NCI-H146 (cell line): Measurements from ENCODE around the gene GRAMD2B.
"Not testable (repeated sequence)": the region's sequence is repeated elsewhere in the genome, so short reads cannot be mapped to it uniquely, and the experiment has no call there.

ENCODE experiments used
- DNase-seq: peaks from one replicate; lab custom pipeline; 2025; lab: John Stamatoyannopoulos, UW

GRAMD2B gene, protein sequence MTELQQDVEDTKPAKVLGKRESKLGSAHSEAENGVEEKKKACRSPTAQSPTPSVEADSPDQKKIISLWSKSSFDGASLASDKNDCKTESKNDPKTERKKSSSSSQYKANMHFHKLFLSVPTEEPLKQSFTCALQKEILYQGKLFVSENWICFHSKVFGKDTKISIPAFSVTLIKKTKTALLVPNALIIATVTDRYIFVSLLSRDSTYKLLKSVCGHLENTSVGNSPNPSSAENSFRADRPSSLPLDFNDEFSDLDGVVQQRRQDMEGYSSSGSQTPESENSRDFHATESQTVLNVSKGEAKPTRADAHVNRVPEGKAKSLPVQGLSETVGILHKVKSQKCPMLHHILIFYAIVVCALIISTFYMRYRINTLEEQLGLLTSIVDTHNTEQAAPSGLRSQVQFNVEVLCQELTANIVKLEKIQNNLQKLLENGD

GRCh38 chr5:126422994-126423788 is at the start of gene GRAMD2B:
Gene GRAMD2B, plus strand, starts transcription at chr5:126423409. Its CDS starts 198 bp downstream, at chr5:126423607.
- DNase-seq, result peak; percentile 76

GRCh38 chr5:126374109-126374416 is 49.1 kb upstream of the GRAMD2B start:
- DNase-seq, result no peak

GRCh38 chr5:126376443-126376842 is 46.8 kb upstream of the GRAMD2B start:
- no peak for DNase-seq

GRCh38 chr5:126377424-126377823 is 45.8 kb upstream of the GRAMD2B start:
- no peak for DNase-seq

DNA sequence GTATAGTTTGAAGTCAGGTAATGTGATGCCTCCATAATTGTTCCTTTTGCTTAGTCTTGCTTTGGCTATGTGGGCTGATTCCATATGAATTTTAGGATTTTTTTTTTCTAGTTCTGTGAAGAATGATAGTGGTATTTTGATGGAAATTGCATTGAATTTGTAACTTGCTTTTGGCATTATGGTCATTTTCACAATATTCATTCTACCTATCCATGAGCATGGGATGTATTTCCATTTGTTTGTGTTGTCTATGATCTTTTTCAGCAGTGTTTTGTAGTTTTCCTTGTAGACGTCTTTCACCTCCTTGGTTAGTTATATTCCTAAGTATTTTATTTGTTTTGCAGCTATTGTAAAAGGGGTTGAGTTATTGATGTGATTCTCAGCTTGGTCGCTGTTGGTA is 42.9 kb upstream of the GRAMD2B start:
- not testable (repeated sequence) for DNase-seq

DNA sequence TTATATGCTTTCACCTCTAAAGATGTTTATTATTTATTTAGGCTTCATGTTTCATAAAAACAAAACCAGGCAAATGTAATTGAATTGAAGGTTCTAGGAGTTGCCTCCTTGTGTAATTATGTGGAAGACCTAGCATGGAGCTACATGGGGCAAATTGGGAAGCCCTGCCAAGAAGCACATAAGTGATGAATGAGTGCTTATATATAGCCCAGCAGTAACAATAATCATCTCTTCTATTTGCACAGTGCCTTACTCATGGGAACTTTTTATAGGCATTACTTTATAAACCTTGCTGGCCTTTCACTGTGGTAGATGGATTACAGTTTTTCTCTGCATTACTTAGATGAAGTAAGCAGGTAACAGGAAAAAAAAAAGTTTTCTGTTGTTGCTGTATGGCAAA is 40.0 kb upstream of the GRAMD2B start:
- no peak for DNase-seq

GRCh38 chr5:126383776-126384175 is 39.4 kb upstream of the GRAMD2B start:
- DNase-seq, result no peak

DNA sequence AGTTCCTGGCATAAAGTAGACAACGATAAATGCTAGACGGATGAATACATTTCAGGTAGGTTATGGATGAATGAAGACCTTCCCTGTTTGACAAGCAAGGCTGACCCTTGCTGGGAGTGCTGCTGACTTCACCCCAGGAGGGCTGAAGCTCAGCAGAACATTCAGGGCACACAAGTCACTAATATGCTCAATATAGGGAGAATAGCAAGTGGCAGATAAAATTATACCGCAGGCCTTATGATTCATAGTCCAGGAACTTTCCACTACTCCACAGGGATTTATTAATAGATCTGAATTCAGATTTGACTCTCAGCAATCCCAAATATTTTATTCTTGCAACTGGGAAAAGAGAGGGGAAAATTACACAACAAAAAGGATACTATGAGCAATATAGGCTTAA is 38.2 kb upstream of the GRAMD2B start:
- peak; percentile 65 for DNase-seq

GRCh38 chr5:126385524-126386502 is 37.4 kb upstream of the GRAMD2B start:
- no peak for DNase-seq

- DNase-seq, result no peak
Observed at GRCh38 chr5:126389179-126389578, 34.0 kb upstream of the GRAMD2B start.

DNA sequence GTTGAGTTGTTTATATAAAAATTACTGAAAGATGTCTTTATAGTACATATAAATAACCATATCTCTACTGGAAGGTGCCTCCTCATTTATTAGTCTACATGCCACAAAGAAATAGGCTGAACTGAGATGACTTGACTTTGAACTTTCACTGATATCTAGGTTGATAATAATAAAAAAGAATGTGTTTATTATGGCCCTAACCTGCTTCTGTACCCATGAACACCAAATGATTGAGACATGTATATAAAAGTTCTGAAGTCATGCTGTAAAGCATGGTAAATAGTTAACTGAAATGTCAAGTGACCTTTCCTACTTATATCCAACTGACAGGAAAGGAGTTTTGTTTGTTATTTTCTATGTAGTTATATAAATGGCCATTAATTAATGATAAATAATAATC is 33.2 kb upstream of the GRAMD2B start:
- DNase-seq, result no peak

GRCh38 chr5:126391386-126391785 is 31.8 kb upstream of the GRAMD2B start:
- no peak for DNase-seq

- no peak for DNase-seq
Observed at GRCh38 chr5:126394211-126394788, 28.9 kb upstream of the GRAMD2B start.

DNA sequence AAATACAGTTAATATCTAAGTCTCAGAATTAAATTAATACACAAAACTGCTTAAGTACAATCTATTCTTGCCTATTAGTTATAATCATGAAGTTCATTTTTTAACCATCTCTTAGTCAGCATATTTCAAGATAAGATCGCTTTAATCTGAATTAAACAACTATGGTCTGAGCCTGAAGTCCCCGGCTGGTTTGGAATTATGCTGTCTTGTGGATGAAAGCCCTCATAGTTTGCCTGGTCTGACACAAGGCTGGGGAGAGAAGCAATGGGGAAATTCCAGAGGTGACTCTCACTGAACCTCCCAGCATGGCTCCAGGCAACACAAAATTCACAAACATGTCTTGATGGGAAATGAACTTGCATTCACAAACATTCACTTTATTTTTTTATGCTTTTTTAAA is 28.0 kb upstream of the GRAMD2B start:
- DNase-seq, result no peak

DNA sequence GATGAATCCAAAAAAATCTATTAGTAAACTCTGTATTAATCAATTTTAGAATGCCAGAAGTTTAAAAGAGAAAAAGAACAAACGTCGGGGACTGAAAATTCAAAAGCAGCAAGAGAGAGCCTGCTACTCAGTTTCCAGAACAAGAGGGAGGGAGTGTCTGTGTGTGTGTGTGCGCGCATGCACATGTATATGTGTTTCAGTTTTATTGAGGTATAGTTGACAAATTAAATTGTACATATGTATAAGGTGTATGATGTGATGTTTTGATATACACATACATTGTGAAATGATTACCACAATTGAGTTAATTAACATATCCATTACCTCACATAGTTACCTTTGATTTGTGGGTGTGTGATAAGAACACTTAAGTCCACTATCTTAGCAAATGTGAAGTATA is 27.6 kb upstream of the GRAMD2B start:
- DNase-seq, result no peak

DNA sequence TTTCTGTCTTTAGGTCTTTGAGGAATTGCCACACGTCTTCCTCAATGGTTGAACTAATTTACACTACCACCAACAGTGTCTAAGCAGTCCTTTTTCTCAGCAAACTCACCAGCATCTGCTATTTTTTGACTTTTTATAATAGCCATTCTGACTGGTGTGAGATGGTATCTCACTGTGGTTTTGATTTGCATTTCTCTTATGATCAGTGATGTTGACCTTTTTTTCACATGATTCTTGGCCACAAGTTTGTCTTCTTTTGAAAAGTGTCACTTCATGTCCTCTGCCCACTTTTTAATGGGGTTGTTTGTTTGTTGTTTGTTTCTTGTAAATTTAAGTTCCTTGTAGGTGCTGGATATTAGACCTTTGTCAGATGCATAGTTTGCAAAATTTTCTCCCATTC is 26.5 kb upstream of the GRAMD2B start:
- not testable (repeated sequence) for DNase-seq

GRCh38 chr5:126398791-126399190 is 24.4 kb upstream of the GRAMD2B start:
- no peak for DNase-seq

GRCh38 chr5:126400621-126401251 is 22.5 kb upstream of the GRAMD2B start:
- DNase-seq, result no peak

DNA sequence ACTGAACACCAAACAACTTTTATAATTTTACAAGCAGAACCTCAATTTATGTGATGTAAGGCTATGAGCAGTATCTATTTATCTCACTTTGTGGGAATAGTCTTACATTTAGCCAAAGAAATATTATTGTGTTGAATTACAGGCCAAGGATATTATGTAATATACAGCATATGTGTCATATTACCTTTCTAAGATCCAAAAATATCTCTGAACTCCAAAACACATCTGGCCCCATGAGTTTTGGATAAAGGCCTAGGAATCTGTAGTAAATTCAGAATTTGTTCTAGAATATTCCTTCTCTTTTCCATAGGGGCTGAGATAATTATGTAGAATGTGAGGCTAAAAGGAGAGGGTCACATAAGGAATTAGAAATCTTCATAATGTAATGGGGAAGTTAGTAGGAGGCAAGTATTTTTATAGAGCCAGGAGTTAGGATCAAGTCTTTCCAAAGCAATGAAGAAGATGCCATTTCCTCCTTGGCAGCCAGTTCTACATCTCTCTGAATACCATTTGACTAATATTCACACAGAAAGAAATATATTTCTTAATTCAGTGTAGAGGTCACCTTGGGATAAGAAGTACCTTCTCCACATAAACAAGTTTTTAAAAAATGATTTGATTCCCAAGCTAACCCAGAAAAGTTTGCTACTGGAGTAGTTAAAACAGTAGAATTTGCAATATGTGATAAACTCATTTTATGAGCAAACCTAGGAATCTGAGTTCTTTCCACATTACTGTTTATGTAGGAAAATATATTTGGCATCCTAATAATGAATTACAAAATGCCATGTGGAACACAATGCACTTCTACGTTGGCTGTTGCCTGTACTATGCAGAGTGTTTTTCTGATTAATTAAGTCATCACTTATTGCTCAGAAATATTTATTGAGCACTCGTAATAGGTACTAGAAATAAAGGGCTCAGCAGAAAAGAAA is 20.3 kb upstream of the GRAMD2B start:
- DNase-seq, result no peak

DNA sequence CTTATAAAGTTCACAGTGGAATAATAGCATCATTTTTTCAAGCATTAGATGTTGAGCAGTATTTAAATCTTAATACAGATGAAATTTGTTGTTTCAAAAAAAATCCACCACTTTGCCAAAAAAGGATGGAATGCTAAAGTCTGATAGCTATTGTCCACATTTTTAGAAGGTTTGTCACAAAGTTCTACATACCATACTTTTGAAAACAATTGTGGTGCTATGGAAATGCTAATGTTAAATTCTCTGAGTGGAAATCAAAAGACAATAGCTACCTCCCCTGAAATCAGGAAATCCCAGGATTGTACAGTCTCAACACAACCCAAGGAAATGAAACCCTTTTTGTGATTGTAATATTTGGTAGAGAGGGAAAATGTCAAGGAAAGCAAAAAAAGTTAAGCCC is 19.3 kb upstream of the GRAMD2B start:
- no peak for DNase-seq
